ENCODE data around the gene SYNE3. TPM values are rescaled to one million over a fixed set of nuclear protein-coding genes. Genes with fewer than 3 reads are reported as not detected.

The SYNE3 gene
- total and polyA plus RNA-seq, 5 donors, result 5.2 to 18.0 (median 12.4) TPM

DNA sequence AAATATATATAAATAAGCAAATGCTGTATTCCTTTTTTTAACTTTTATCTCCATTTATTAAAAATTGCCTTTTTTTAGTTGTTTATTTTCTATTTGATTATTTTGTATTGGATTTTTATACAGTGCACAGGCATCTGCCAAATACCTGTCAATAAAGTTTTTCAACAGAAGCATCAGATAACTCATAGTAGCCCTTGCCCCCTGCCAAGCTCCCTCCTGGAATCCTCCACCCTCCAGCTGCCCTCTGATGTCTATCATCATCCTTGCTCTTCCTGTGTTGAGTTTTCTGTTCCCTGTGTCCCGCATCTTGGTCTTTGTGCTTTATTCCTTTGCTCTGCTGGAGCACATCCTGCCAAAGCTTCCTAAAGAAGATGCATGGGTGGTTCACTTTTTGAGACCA is 35.0 kb upstream of the SYNE3 start:
- Histone ChIP-seq H3K27ac (ENCODE audit: low read length) (no peak overlapping the region), H3K4me3 (ENCODE audit: low read length) (no peak overlapping the region), H3K4me1 (ENCODE audit: control insufficient read depth, insufficient read depth, low read length) (no peaks in the 10 kb centered on the region), H3K27me3 (ENCODE audit: control insufficient read depth, insufficient read depth) (no peaks in the 10 kb centered on the region), H3K9me3 (ENCODE audit: control insufficient read depth, low read length) (no peaks in the 10 kb centered on the region)
- 96% methylated on average over 1 of the region's 1 CpG for WGBS
- no peak for ATAC-seq
- no peak for DNase-seq
- intact Hi-C loops (cut with DNase I), result no loop called here

DNA sequence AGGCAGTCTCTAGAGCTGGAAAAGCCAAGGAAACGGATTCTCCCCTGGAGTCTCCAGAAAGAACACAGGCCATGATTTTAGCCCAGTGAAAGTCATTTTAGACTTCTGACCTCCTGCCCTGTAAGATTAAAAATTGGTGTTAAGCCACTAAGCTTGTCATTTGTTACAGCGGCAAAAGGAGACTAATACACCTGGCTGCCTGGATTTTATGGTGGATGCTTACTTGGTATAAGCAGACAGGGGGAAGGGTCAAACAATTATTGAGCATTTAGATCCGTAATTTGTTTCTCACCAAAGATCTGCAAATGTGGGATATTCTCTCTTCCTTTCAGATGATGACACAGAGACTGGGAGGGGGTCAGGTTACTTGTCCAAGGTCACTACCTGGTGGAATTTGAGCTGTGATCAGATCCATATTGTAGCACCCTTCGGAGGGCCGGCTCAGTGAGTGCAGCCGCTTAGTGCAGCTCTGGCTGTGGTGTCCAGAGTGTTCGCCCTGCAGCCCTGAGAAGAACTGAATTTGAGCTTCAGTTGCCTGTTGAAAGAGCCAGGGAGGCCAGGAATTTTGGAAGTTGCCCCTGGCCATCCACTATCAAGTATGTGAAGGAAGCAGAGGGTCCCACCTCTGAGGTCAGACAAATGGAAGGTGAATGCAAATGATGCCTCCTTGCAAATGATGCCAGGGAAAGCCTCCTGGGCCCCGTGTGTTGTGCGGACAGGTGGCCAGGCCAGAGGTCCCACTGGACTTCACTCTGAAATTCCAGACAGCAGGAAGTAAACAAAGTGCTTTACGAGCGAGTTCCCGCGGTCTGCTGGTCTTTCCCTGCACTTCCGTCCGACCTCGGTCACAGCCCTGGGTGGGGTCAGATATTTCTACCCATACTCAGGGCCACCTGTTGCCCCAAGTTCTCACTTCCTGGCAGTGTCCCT is 33.5 kb upstream of the SYNE3 start:
- H3K9me3 ChIP-seq (ENCODE audit: control insufficient read depth, low read length), result no peaks in the 10 kb centered on the region
- H3K27me3 ChIP-seq (ENCODE audit: control insufficient read depth, insufficient read depth), result no peaks in the 10 kb centered on the region
- intact Hi-C loops (cut with DNase I), result no loop called here
- WGBS, result 92% methylated on average over 16 of the region's 16 CpGs
- no peak for ATAC-seq
- no peaks in the 10 kb centered on the region for H3K4me1 ChIP-seq (ENCODE audit: control insufficient read depth, insufficient read depth, low read length)
- peak in 1 of 3 donors; percentile 33 for DNase-seq
- no peak overlapping the region for H3K4me3 ChIP-seq (ENCODE audit: low read length)
- no peak overlapping the region for H3K27ac ChIP-seq (ENCODE audit: low read length)

DNA sequence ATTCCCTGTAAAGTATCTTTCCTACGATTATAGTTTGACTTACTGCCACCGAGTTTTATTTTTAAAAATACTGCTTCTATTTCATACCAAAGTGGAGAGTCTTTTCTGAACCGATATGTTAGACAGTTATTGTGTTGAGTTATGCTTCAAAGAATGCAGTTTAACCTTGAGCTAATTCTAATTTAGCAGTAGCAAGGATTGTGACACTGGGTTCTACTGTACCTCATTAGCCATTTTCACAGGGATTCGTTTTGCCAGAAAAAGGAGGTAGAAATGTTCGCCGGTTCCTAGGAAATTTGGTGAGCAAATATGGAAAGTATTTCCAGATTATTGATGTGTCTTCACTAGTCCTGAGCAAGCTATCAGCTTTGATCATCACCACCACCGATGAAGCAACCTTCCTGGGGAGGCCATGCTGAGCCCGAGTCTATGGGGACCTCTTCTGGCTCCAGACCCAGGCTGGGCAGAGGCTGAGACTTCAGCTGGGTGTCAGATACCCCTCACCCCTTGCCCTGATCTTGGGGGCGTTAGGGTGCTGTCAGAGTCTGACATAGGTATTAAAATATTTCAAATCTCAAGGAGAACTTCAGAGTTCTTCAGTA is 32.0 kb upstream of the SYNE3 start:
- Histone ChIP-seq H3K4me1 (ENCODE audit: control insufficient read depth, insufficient read depth, low read length) (no peaks in the 10 kb centered on the region), H3K9me3 (ENCODE audit: control insufficient read depth, low read length) (no peaks in the 10 kb centered on the region), H3K4me3 (ENCODE audit: low read length) (no peak overlapping the region), H3K27me3 (ENCODE audit: control insufficient read depth, insufficient read depth) (no peaks in the 10 kb centered on the region), H3K27ac (ENCODE audit: low read length) (no peak overlapping the region)
- peak in 1 of 3 donors; percentile 26 for DNase-seq
- 74% methylated on average over 9 of the region's 9 CpGs for WGBS
- intact Hi-C loops (cut with DNase I), result no loop called here
- ATAC-seq, result no peak

DNA sequence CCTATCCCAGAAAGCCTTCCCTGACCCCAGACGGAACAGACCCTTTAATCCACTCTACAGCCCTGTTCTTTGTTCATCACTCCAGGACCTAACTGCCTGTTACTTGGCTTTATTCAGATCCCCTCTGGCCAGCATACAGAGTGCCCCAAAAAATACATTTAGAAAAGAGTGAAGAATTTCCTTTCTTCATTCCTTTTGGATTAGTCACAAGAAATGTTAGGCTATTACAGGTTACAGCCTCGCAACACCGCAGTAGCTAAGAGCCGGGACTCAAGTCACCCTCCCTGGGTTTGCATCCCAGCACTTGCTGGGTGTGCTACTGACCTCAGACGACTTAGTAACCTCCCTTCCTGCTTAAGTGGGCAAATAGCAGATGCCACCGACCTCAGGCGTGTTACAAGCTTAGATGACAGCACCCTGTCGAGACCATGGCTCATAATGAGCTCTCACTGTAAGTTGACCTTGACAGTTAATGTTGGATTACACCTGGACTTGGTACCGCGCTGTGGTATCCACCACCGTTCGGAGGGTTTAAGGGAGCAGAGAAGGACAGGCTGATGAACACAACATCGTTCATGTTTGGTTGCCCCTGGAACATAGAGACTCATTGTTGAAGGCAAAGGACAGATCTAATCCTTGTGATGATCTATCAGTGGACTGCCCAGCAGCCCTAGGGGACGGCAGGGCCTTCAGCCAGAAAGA is 31.3 kb upstream of the SYNE3 start:
- Histone ChIP-seq H3K27ac (ENCODE audit: low read length) (peak overlapping the region; percentile 12), H3K9me3 (ENCODE audit: control insufficient read depth, low read length) (no peaks in the 10 kb centered on the region), H3K4me1 (ENCODE audit: control insufficient read depth, insufficient read depth, low read length) (no peaks in the 10 kb centered on the region), H3K4me3 (ENCODE audit: low read length) (no peak overlapping the region), H3K27me3 (ENCODE audit: control insufficient read depth, insufficient read depth) (no peaks in the 10 kb centered on the region)
- ATAC-seq, result no peak
- WGBS, result 71% methylated on average over 14 of the region's 14 CpGs
- DNase-seq, result no peak
- intact Hi-C loops (cut with DNase I), result no loop called here

DNA sequence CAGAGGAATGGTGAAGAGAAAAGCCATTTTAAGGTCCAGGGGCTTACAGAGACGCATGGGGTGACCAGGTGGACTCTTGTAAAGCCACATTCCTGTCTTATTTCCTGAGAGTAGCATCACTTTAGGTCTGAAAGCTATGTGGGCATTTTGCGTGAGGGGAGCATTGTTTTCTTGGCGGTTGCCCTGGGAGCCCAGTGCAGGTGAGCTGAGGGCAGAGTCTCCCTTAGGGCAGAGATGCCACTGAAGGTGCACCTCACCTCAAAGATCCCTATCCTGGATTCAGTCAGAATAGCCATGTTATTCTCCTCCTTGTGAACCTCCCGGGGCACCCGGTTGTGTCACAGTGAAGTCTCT is 30.8 kb upstream of the SYNE3 start:
- no peak for ATAC-seq

DNA sequence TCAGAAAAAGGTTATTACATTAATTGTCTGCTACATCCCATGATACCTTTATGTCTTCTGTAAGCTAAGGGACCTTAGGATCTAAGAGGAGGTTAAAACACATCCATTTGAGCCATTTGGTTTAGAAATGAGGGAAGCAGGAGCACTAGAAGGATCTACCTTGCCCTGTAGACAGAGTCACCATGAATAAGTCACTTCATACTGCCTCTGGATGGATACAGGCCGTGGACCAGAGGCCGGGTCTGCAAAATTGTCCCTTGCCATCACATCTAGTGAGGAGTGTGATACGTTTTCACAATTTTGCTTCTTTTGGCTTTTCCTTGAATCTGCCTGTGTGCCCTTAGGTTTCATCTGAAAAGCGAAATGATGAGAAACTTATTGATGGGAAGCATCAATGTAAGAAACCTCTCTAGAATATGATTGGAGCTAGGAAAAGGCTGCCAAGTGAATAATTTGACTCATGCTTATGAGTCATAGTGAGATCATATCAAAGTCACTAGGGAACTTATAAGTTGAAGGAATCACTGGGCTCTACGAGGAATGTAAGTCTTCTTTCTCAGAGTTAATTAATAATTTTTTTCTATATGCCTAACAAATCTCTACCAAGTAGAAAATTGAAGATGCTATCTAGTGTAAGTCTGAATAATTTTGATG is 29.2 kb upstream of the SYNE3 start:
- Histone ChIP-seq H3K27ac (ENCODE audit: low read length) (no peak overlapping the region), H3K27me3 (ENCODE audit: control insufficient read depth, insufficient read depth) (no peaks in the 10 kb centered on the region), H3K4me1 (ENCODE audit: control insufficient read depth, insufficient read depth, low read length) (no peaks in the 10 kb centered on the region), H3K4me3 (ENCODE audit: low read length) (no peak overlapping the region), H3K9me3 (ENCODE audit: control insufficient read depth, low read length) (no peaks in the 10 kb centered on the region)
- DNase-seq, result no peak
- 79% methylated on average over 5 of the region's 5 CpGs for WGBS
- no peak for ATAC-seq
- intact Hi-C loops (cut with DNase I), result no loop called here

More for the DNA sequence above, 30.8 kb upstream of the SYNE3 start:
- no peaks in the 10 kb centered on the region for H3K27me3 ChIP-seq (ENCODE audit: control insufficient read depth, insufficient read depth)
- no peak overlapping the region for H3K27ac ChIP-seq (ENCODE audit: low read length)
- WGBS, result 94% methylated on average over 5 of the region's 5 CpGs
- H3K4me3 ChIP-seq (ENCODE audit: low read length), result no peak overlapping the region
- intact Hi-C loops (cut with DNase I), result no loop called here
- no peaks in the 10 kb centered on the region for H3K9me3 ChIP-seq (ENCODE audit: control insufficient read depth, low read length)
- H3K4me1 ChIP-seq (ENCODE audit: control insufficient read depth, insufficient read depth, low read length), result no peaks in the 10 kb centered on the region
- DNase-seq, result no peak

DNA sequence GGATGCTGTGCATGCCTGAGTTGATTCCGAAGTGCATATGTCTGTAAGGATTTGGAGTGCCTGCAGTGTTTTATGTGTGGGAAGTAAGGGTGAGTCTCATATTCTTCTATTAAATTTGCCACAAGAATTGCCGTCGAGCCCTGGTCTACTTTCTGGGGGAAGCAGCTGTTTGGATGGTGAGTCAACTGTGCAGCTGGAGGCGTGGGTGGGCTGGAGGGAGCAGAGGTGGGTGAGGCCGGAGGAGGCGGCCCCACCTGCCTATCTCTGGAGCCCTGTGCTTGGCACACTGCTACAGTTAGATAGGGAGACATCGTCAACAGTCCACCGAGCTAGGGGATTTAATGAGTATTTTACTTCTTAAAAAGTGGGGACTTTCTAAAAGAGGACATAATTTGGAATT is 28.1 kb upstream of the SYNE3 start:
- intact Hi-C loops (cut with DNase I), result no loop called here
- no peak overlapping the region for H3K4me3 ChIP-seq (ENCODE audit: low read length)
- no peak overlapping the region for H3K27ac ChIP-seq (ENCODE audit: low read length)
- 73% methylated on average over 8 of the region's 8 CpGs for WGBS
- H3K27me3 ChIP-seq (ENCODE audit: control insufficient read depth, insufficient read depth), result no peaks in the 10 kb centered on the region
- no peaks in the 10 kb centered on the region for H3K9me3 ChIP-seq (ENCODE audit: control insufficient read depth, low read length)
- ATAC-seq, result no peak
- no peak for DNase-seq
- H3K4me1 ChIP-seq (ENCODE audit: control insufficient read depth, insufficient read depth, low read length), result no peaks in the 10 kb centered on the region

DNA sequence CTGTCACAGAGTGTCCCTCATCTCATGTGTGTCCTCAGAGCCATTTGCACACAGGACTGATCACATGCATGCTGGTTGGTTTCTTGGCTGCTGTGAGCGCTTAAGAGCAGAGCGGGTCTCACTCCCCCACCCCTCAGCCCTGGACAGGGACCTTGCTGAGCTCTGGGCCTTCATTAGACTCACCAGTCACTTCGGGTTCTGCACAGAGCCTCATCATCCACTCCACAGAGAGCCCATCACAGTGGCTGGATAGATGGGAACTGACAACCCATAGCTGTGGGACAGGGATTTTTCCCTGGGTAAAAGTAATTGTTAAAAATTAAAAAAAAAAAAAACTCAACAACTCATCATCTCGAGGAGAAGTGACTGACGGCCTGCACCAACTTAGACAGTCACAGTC is 26.6 kb upstream of the SYNE3 start:
- no peaks in the 10 kb centered on the region for H3K9me3 ChIP-seq (ENCODE audit: control insufficient read depth, low read length)
- intact Hi-C loops (cut with DNase I), result no loop called here
- no peak for DNase-seq
- no peak overlapping the region for H3K27ac ChIP-seq (ENCODE audit: low read length)
- WGBS, result 97% methylated on average over 5 of the region's 5 CpGs
- no peak overlapping the region for H3K4me3 ChIP-seq (ENCODE audit: low read length)
- no peaks in the 10 kb centered on the region for H3K4me1 ChIP-seq (ENCODE audit: control insufficient read depth, insufficient read depth, low read length)
- ATAC-seq, result no peak
- no peaks in the 10 kb centered on the region for H3K27me3 ChIP-seq (ENCODE audit: control insufficient read depth, insufficient read depth)

DNA sequence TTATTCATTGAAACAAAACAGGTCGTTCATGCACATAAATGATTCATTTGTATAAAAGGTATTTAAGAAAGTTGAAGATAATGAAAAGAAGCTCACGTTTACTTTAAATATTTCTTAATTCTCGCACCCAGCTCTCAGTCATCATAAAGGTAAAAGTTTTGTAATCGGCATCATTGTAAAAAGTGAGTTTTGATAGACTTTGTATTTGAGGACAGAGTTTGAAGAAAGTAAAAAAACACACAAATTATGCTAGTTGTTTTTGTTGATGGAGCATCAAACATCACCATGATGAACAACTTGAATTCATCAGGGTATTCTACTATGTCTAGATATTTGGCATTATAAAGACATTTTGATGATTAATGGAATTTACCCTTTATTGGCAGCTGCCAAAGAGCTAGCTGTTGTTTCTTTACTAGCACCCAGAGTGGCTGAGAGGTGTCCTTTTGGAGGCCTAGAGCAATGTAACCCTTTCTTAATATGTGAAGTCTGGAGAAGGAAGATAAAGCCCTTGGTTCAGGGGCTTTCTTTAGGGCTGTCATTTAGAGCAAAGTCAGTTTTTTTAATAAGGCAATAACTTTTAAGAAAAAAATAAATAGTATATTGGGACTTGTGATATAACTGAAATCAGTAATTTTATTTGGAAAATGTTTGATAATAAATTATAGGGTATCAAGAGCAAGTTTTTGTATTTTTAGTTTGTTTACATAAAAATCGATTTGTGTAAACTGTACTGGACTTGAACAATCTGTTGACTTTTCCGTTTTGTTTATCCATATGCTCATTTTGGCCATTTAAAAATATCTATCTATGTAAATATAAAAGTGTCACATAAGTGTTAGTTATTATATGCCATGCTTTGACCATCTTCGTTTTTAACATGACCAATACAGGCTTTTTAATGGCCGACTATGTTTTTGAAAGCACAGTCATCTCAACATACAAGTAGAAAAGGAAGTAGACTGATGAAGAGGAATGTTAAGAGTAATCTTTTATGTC is 25.8 kb upstream of the SYNE3 start:
- no peak for DNase-seq
- H3K9me3 ChIP-seq (ENCODE audit: control insufficient read depth, low read length), result no peaks in the 10 kb centered on the region
- H3K4me1 ChIP-seq (ENCODE audit: control insufficient read depth, insufficient read depth, low read length), result peaks cover 3% of the 10 kb centered on the region
- no peak for ATAC-seq
- no peak overlapping the region for H3K4me3 ChIP-seq (ENCODE audit: low read length)
- H3K27me3 ChIP-seq (ENCODE audit: control insufficient read depth, insufficient read depth), result no peaks in the 10 kb centered on the region
- no peak overlapping the region for H3K27ac ChIP-seq (ENCODE audit: low read length)
- intact Hi-C loops (cut with DNase I), result no loop called here
- WGBS, result 92% methylated on average over 8 of the region's 8 CpGs

DNA sequence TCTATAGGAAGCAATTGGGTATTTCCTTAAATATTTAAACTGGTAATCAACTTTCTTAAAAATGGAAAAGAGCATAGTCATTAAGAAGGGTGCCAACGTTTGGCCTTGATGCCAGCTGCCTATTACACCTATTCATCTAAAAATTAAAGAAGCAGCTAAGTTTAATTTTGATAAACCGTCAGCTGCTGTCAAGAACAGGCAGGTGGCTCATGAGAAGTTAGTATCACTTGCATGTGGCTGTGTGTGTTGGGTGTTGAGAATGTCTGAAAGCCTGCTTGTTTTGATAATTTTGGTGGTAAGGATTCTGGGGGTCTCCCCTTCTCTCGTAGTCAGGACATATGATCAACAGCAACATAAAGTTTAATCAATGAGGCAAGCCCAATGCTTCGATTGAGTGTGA is 24.9 kb upstream of the SYNE3 start:
- H3K4me3 ChIP-seq (ENCODE audit: low read length), result no peak overlapping the region
- H3K9me3 ChIP-seq (ENCODE audit: control insufficient read depth, low read length), result no peaks in the 10 kb centered on the region
- intact Hi-C loops (cut with DNase I), result no loop called here
- peaks cover 4% of the 10 kb centered on the region for H3K4me1 ChIP-seq (ENCODE audit: control insufficient read depth, insufficient read depth, low read length)
- no peaks in the 10 kb centered on the region for H3K27me3 ChIP-seq (ENCODE audit: control insufficient read depth, insufficient read depth)
- 64% methylated on average over 4 of the region's 4 CpGs for WGBS
- H3K27ac ChIP-seq (ENCODE audit: low read length), result no peak overlapping the region
- DNase-seq (no peak), ATAC-seq (no peak)
